Upper lobe of left lung (tissue), 4 donors: Measurements from ENCODE around the gene HOXD12.

Experiments
- CTCF ChIP-seq, 6 experiments: fragments of 450-650 bp in 4 of 6; fragments of 200-600 bp in 2 of 6; sonication (generic) in 2 of 6; IDR thresholded peaks; one replicate each; pipeline ENCODE4 v1.5.1; 2016 to 2019; ENCODE audit warnings: antibody characterized with exemption in 6 of 6
- EP300 ChIP-seq, 4 donors: sonication (generic); formaldehyde crosslinking; IDR thresholded peaks; one replicate each; pipeline ENCODE4 v1.5.1; 2017; ENCODE audit warnings: antibody characterized with exemption in 4 of 4, control low read depth in 2 of 4

DNA sequence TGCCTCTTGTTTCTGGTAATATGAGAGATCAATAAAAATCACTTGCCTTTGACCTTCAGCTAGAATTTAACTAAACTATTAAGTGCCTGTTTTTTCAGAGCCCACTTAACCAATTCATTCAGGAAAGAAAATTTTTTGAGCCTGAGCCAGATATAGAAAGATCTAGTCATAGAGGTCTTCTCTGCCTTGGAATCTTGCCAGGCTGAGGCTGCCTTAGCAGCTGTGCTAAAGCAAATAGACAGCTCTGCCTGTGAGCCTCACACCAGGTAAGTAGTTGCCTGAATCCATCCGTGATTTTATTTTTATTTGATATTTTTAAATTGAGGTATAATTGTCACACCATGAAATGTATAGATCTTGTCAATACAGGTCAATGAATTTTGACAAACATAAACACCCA, 43.2 kb upstream of the HOXD12 start:
- TF ChIP-seq EP300 (IDR thresholded peaks at IDR 0.05) (no peak), CTCF (IDR thresholded peaks at IDR 0.05) (no peak)
